HEK293 (cell line): ENCODE results near the gene MYL4.

Experiments used
- GLIS1 ChIP-seq: fragments of 450-650 bp; formaldehyde crosslinking; IDR thresholded peaks from 2 replicates; pipeline ENCODE4 v1.5.1; 2016; ENCODE audit warnings: missing biosample characterization, missing genetic modification characterization
- KLF10 ChIP-seq: fragments of 450-650 bp; IDR thresholded peaks from 2 replicates; pipeline ENCODE4 v1.5.1; 2018; ENCODE audit warnings: missing biosample characterization, mild to moderate bottlenecking, missing genetic modification characterization
- KLF8 ChIP-seq: fragments of 450-650 bp; formaldehyde crosslinking; IDR thresholded peaks from 2 replicates; pipeline ENCODE4 v1.5.1; 2016; ENCODE audit warnings: missing biosample characterization, missing genetic modification characterization
- SP3 ChIP-seq: fragments of 450-650 bp; formaldehyde crosslinking; IDR thresholded peaks from 2 replicates; pipeline ENCODE4 v1.5.1; 2016; ENCODE audit warnings: missing biosample characterization, missing genetic modification characterization
- TRIM28 ChIP-seq: IDR thresholded peaks from 2 replicates; pipeline ENCODE4 v1.6.1; 2011; ENCODE audit warnings: low read length, control low read depth, borderline replicate concordance
- YY1 ChIP-seq: fragments of 450-650 bp; formaldehyde crosslinking; IDR thresholded peaks from 2 replicates; pipeline ENCODE4 v1.5.1; 2018; ENCODE audit warnings: missing biosample characterization, missing genetic modification characterization
- ZBTB17 ChIP-seq: fragments of 450-650 bp; formaldehyde crosslinking; IDR thresholded peaks from 2 replicates; pipeline ENCODE4 v1.5.1; 2016; ENCODE audit warnings: missing biosample characterization, missing genetic modification characterization
- ZFP3 ChIP-seq: fragments of 450-650 bp; formaldehyde crosslinking; IDR thresholded peaks from 2 replicates; pipeline ENCODE4 v1.5.1; 2016; ENCODE audit warnings: low read depth, missing biosample characterization, missing genetic modification characterization
- ZNF138 ChIP-seq: fragments of 450-650 bp; formaldehyde crosslinking; IDR thresholded peaks from 2 replicates; pipeline ENCODE4 v1.5.1; 2016; ENCODE audit warnings: missing biosample characterization, missing genetic modification characterization, borderline replicate concordance
- ZNF175 ChIP-seq: fragments of 450-650 bp; formaldehyde crosslinking; IDR thresholded peaks from 2 replicates; pipeline ENCODE4 v1.5.1; 2016; ENCODE audit warnings: missing biosample characterization, missing genetic modification characterization
- ZNF211 ChIP-seq: fragments of 450-650 bp; formaldehyde crosslinking; IDR thresholded peaks from 2 replicates; pipeline ENCODE4 v1.5.1; 2016; ENCODE audit warnings: low read depth, missing biosample characterization, missing genetic modification characterization
- ZNF248 ChIP-seq: fragments of 450-650 bp; formaldehyde crosslinking; IDR thresholded peaks from 2 replicates; pipeline ENCODE4 v1.5.1; 2017; ENCODE audit warnings: missing biosample characterization, missing genetic modification characterization
- ZNF341 ChIP-seq: fragments of 450-650 bp; formaldehyde crosslinking; IDR thresholded peaks from 2 replicates; pipeline ENCODE4; 2016; ENCODE audit warnings: low read depth, missing biosample characterization, missing genetic modification characterization
- ZNF350 ChIP-seq: fragments of 450-650 bp; formaldehyde crosslinking; IDR thresholded peaks from 2 replicates; pipeline ENCODE4 v1.5.0; 2017; ENCODE audit warnings: missing biosample characterization, mild to moderate bottlenecking, missing genetic modification characterization
- ZNF354C ChIP-seq: fragments of 450-650 bp; formaldehyde crosslinking; IDR thresholded peaks from 2 replicates; pipeline ENCODE4 v1.5.1; 2016; ENCODE audit warnings: missing biosample characterization, missing genetic modification characterization, low read depth, borderline replicate concordance
- ZNF426 ChIP-seq: fragments of 450-650 bp; formaldehyde crosslinking; IDR thresholded peaks from 2 replicates; pipeline ENCODE4 v1.5.1; 2017; ENCODE audit warnings: missing biosample characterization, missing genetic modification characterization, mild to moderate bottlenecking, inconsistent platforms, moderate library complexity
- ZNF473 ChIP-seq: fragments of 450-650 bp; formaldehyde crosslinking; IDR thresholded peaks from 2 replicates; pipeline ENCODE4 v1.5.1; 2017; ENCODE audit warnings: missing biosample characterization, missing genetic modification characterization
- ZNF501 ChIP-seq: fragments of 450-650 bp; formaldehyde crosslinking; IDR thresholded peaks from 2 replicates; pipeline ENCODE4 v1.5.1; 2016; ENCODE audit warnings: missing biosample characterization, missing genetic modification characterization
- ZNF510 ChIP-seq: fragments of 450-650 bp; formaldehyde crosslinking; IDR thresholded peaks from 2 replicates; pipeline ENCODE4 v1.5.1; 2018; ENCODE audit warnings: mild to moderate bottlenecking, missing genetic modification characterization, missing biosample characterization; ENCODE audit not compliant: insufficient replicate concordance
- ZNF558 ChIP-seq: fragments of 450-650 bp; formaldehyde crosslinking; IDR thresholded peaks from 2 replicates; pipeline ENCODE4 v1.5.1; 2016; ENCODE audit warnings: missing biosample characterization, missing genetic modification characterization
- ZNF560 ChIP-seq: fragments of 450-650 bp; formaldehyde crosslinking; IDR thresholded peaks from 2 replicates; pipeline ENCODE4 v1.5.1; 2017; ENCODE audit warnings: missing biosample characterization, missing genetic modification characterization, borderline replicate concordance
- ZNF624 ChIP-seq: fragments of 450-650 bp; formaldehyde crosslinking; IDR thresholded peaks from 2 replicates; pipeline ENCODE4 v1.5.1; 2017; ENCODE audit warnings: missing biosample characterization, missing genetic modification characterization
- ZNF664 ChIP-seq: fragments of 450-650 bp; formaldehyde crosslinking; IDR thresholded peaks from 2 replicates; pipeline ENCODE4 v1.5.1; 2016; ENCODE audit warnings: missing biosample characterization, missing genetic modification characterization
- ZNF677 ChIP-seq: fragments of 450-650 bp; IDR thresholded peaks from 2 replicates; pipeline ENCODE4 v1.5.0; 2018; ENCODE audit warnings: missing biosample characterization, mild to moderate bottlenecking, missing genetic modification characterization, moderate library complexity
- ZSCAN30 ChIP-seq: fragments of 450-650 bp; IDR thresholded peaks from 2 replicates; pipeline ENCODE4 v1.5.1; 2018; ENCODE audit warnings: missing biosample characterization, mild to moderate bottlenecking, missing genetic modification characterization, moderate library complexity
- TF ChIP-seq, protein P1 (sequence below): fragments of 450-650 bp; formaldehyde crosslinking; IDR thresholded peaks from 2 replicates; pipeline ENCODE4 v1.5.1; 2016; ENCODE audit warnings: missing biosample characterization, missing genetic modification characterization
- TF ChIP-seq, protein P2 (sequence below): fragments of 450-650 bp; formaldehyde crosslinking; IDR thresholded peaks from 2 replicates; pipeline ENCODE4 v1.5.1; 2016; ENCODE audit warnings: missing biosample characterization, missing genetic modification characterization, low read depth

The MYL4 gene

DNA sequence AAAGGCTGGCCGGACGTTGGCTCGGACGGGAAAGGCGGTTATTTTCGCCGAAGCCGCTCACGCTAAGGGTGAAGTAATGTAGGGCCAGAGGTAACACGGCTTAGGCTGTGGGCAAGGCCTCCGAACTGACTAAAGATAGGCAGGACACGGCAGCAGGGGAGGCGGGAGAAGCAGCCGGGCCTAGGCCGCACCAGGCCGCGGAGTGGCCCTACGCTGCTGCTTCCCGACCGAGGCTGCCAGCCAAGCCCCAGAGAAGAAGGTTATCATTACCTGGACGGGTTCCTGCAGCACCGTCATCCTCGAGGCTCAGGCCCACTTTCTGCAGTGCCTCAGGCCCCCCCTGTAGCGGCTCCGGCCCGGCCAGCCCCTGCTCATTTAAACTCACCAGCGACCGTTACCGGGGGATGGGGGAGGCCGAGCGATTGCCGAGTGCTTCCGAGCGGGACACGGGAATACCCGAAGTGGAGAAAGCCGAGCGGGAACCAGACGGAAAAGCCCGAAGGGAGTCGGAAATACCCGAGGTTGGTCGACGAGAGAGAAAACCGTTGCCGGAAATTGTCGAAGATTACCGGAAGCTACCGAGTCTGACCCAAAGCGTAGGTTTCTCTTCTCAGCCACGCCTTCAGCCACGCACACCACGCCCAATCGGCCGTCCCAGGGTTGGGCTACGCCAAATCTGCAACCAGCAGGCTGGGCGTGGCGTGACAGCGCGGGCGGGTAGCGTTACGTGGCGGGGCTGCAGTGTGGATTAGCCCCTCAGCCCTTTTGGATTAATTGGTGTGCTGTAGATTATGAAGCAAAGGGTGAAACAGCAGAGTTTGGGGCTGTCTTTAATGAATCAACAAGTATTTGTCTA lies 20.0 kb upstream of the MYL4 start, which contains the start of gene CDC27 (continued):
- TF ChIP-seq ZNF558 (tag by site-specific recombination) (0 out of 2 replicates have a peak, but pooled peaks have one; percentile 20), YY1 (tag by site-specific recombination) (no peak; the same call in 1 of the 2 replicates), TRIM28 (peak; percentile 44; the same call in 1 of the 2 replicates), ZFP3 (tag by site-specific recombination) (no peak), ZNF560 (tag by site-specific recombination) (no peak), KLF10 (tag by site-specific recombination) (no peak), ZNF211 (no peak), ZNF624 (no peak), ZNF664 (peak; percentile 92; the same call in 1 of the 2 replicates), ZNF175 (tag by site-specific recombination) (no peak), ZNF138 (tag by site-specific recombination) (no peak), ZNF354C (tag by site-specific recombination) (no peak), SP3 (tag by site-specific recombination) (peak; percentile 81), ZNF248 (tag by site-specific recombination) (no peak), ZNF426 (tag by site-specific recombination) (no peak), ZBTB17 (tag by site-specific recombination) (peak; percentile 98), ZNF510 (tag by site-specific recombination) (no peak), KLF8 (peak; percentile 71), ZNF350 (tag by site-specific recombination) (no peak), ZNF677 (no peak), ZNF501 (tag by site-specific recombination) (peak; percentile 94), ZNF473 (tag by site-specific recombination) (no peak), GLIS1 (tag by site-specific recombination) (peak; percentile 60), ZNF341 (tag by site-specific recombination) (peak; percentile 77), ZSCAN30 (peak; percentile 89)
- TF ChIP-seq, protein P1, sequence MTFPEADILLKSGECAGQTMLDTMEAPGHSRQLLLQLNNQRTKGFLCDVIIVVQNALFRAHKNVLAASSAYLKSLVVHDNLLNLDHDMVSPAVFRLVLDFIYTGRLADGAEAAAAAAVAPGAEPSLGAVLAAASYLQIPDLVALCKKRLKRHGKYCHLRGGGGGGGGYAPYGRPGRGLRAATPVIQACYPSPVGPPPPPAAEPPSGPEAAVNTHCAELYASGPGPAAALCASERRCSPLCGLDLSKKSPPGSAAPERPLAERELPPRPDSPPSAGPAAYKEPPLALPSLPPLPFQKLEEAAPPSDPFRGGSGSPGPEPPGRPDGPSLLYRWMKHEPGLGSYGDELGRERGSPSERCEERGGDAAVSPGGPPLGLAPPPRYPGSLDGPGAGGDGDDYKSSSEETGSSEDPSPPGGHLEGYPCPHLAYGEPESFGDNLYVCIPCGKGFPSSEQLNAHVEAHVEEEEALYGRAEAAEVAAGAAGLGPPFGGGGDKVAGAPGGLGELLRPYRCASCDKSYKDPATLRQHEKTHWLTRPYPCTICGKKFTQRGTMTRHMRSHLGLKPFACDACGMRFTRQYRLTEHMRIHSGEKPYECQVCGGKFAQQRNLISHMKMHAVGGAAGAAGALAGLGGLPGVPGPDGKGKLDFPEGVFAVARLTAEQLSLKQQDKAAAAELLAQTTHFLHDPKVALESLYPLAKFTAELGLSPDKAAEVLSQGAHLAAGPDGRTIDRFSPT (tag by site-specific recombination), result no peak
- TF ChIP-seq, protein P2, sequence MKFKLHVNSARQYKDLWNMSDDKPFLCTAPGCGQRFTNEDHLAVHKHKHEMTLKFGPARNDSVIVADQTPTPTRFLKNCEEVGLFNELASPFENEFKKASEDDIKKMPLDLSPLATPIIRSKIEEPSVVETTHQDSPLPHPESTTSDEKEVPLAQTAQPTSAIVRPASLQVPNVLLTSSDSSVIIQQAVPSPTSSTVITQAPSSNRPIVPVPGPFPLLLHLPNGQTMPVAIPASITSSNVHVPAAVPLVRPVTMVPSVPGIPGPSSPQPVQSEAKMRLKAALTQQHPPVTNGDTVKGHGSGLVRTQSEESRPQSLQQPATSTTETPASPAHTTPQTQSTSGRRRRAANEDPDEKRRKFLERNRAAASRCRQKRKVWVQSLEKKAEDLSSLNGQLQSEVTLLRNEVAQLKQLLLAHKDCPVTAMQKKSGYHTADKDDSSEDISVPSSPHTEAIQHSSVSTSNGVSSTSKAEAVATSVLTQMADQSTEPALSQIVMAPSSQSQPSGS, result no peak; the same call in 1 of the 2 replicates
